ENCODE results near the gene NPR3.

NPR3 gene

GRCh38 chr5:32810804-32811203, 99.7 kb downstream of the NPR3 start:
- peak; percentile 69 for DNase-seq (ENCODE audit: low spot score)

DNA sequence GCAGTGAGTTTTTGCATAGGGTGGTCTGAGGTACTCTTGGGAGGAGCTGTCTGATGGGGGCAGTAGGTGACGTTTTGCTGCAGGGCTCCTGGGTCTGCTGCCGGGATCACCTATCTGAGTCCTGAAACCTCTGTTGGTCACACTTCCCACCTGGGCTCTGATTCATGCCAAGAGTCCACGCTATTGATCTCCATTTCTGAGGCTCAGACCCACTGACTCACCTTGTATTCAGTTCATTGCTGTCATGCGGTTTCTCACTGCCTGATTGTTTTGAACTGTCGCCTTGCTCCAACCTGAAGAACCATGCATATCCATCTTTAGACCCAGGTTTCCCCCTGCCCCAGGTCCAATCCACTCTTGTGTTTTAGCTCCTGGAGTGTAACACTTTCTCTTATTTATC, 101.3 kb downstream of the NPR3 start:
- DNase-seq (ENCODE audit: low spot score), result no peak

DNA sequence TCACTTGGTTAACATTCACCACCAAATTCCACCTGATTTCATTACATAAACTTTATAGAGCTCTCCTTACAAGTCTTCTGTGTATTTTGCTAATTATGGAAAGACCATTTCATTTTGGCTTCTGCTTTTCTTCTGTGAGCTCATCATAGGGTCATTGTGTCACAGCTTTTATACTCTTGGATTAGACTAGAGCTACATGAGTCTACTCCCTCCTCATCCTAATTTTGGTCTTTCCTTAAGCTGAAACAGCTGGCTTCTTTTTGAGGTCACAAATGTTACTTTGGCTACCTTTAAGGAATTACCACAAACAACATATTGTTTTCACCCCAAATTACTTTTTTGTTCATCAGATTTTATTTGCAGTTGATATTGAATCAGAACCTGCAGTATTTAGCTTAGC, 103.0 kb downstream of the NPR3 start:
- DNase-seq (ENCODE audit: low spot score), result no peak

DNA sequence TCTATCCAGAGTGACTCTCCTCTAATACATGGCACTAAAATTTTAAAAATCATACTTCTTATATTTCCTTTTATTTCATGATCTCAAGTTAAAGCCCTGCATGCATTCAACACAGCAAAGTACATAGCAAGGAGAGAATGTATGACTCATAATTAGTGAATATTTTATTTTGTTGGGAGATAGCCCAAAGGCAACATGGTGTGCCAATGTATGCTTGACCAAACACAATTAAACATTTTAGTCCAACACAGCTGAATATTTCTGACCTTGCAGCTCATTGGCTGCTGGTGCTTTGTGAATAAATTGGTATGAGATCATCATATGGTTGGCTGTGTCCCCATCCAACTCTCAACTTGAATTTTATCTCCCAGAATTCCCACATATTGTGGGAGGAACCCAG, 103.5 kb downstream of the NPR3 start:
- DNase-seq (ENCODE audit: low spot score), result no peak

DNA sequence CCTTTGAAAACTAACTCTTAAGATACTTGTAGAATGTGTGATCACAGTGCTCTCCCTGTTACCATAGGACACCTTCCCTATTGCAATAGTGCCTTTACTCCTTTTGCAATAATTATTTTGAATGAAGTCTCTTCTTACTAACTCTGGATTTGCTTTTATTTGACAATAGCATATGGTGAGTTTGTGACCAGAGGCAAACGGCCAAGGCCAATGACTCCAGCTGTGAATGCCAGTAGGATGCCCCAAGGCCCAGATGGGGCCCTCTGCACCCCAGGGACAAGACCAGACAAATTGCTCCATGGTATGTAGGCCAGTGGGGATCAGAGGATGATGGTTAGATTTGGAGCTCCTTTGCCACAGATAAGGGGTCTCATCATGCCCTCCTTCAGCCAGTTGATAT, 116.9 kb downstream of the NPR3 start:
- no peak for DNase-seq (ENCODE audit: low spot score)

DNA sequence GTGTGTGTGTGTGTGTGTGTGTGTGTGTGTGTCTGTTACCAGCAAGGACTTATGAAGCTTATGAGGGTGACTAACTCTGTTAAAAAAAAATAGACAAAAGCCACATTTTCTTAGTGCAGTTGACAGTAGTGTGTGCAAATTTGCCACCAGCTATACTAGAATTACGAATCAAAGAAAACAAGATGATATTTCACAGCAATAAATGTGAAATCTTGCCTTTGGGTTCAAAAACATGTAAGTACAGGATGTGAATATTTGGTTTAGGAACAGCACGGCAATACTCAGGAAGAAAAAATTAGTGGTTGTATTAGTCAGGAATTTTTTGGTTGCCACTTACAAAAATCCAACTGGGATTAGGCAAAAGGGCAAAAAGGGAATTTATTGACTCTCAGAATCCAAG, 117.4 kb downstream of the NPR3 start:
- peak; percentile 27 for DNase-seq (ENCODE audit: low spot score)

GRCh38 chr5:32831624-32832023, 120.5 kb downstream of the NPR3 start:
- DNase-seq (ENCODE audit: low spot score), result no peak

GRCh38 chr5:32833127-32833526, 122.0 kb downstream of the NPR3 start:
- no peak for DNase-seq (ENCODE audit: low spot score)

DNA sequence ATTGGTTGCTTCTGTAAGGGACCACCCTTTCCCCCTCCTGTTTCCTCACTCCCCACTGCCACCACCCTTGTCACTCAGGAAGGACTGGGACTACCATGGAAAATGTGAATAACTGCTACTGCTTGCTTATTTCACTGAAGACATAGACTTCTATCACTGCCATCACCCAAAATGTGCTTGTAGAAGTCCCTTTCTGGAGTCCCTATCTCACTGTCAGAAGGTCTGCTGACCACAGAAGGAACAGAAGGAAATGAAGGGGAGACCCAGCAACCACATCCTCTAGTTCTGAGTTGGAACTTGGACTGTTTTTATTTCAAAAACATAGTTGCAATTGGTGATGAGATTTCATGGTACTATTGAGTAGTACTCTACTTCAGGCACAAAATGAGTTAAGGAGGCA, 122.5 kb downstream of the NPR3 start:
- no peak for DNase-seq (ENCODE audit: low spot score)

DNA sequence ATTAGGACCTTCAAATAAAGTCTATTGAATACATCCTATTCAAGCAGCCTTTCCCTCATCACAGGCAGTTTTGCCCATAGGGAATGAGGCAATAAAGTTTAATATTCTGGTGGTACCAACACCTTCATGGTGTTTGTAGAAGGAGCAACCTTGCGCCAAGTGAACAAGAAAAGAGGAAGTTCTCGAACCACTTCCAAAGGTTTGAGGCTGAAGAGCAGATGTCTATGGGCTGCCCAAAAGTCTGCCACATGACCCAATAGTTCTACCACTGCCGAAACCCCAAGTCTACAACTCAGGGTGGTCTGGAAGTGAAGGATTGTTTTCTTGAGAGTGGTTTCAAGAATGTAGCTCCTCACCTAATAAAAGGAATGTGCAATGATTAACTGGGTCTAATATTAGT, 123.1 kb downstream of the NPR3 start:
- DNase-seq (ENCODE audit: low spot score), result no peak

GRCh38 chr5:32836176-32836575, 125.1 kb downstream of the NPR3 start:
- no peak for DNase-seq (ENCODE audit: low spot score)

DNA sequence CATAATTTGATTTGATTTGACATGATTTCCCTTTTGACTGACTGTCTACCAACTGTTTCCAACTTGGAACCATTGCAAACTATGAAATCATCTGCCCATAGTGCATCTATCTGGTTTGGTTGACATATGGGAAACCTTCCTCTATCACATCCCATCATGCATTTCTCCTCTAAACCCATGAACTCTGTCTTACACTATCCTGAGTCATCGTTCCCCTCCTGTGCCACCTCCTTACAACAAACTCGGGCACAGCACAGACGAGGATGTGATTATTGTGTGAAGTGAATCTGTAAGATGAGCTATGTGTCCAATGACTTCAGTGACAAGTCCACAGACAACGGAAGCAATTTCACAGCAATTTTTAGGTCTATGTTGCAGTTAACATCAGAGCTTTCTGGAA, 126.1 kb downstream of the NPR3 start:
- no peak for DNase-seq (ENCODE audit: low spot score)

DNA sequence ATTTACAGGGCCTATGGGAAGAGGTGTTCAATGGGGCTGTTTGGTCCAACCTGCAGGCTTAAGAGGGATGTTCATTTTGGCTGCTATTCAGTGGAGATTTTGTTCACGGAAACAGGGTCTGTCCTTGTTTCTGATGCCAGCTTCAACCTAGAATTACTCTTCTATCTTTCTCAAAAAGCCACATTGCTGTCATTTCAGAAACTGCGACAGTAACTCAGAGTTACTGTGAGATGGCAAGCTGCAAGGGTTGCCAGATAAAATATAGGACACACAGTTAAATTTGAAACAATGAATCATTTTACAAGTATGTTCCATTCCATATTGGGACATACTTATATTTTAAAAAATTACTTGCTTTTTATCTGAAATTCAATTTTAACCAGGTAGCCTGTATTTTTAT, 128.0 kb downstream of the NPR3 start:
- no peak for DNase-seq (ENCODE audit: low spot score)

DNA sequence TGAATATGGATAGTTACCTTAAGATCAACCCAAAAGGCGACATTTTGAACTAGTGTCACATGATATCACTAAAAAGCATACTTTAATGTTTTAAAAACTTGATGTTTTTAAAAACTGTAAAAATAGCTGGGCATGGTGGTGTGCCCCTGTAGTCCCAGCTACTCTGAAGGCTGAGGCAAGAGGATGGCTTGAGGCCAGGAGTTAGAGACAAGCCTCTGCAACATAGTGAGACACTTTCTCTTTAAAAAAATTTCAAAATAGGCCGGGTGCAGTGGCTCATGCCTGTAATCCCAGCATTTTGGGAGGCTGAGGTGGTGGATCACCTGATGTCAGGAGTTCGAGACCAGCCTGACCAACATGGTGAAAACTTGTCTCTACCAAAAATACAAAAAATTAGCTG, 129.5 kb downstream of the NPR3 start:
- no peak for DNase-seq (ENCODE audit: low spot score)

All from hepatic stellate cell (primary cell).